Upper lobe of left lung (tissue), 6 donors: ENCODE measurements around the gene ITPR1. TPM values are rescaled to one million over a fixed set of nuclear protein-coding genes. Genes with fewer than 3 reads are reported as not detected.

Experiments
- ATAC-seq, 2 donors: fragments of 200-7000 bp; cut with Tn5 transposase; one replicate each; pipeline ENCODE4 v1.9.1; 2022; ENCODE audit warnings: mild to moderate bottlenecking in 2 of 2, moderate library complexity in 2 of 2; ENCODE audit not compliant: low FRiP score in 2 of 2
- DNase-seq, 2 donors: peaks; one replicate each; pipeline ENCODE4 v3.0.0-alpha.2; 2019 to 2020
- H3K27ac ChIP-seq, 4 donors: fragments of 200-600 bp; sonication (generic); one replicate each; pipeline ENCODE4 v1.5.1; 2016 to 2019
- H3K27me3 ChIP-seq, 4 donors: fragments of 200-600 bp; sonication (generic); one replicate each; pipeline ENCODE4 v1.5.1; 2017 to 2019
- H3K36me3 ChIP-seq, 4 donors: fragments of 200-600 bp; sonication (generic); one replicate each; pipeline ENCODE4 v1.5.1; 2016 to 2019
- H3K4me1 ChIP-seq, 4 donors: fragments of 200-600 bp; sonication (generic); one replicate each; pipeline ENCODE4 v1.5.1; 2018 to 2019
- H3K4me3 ChIP-seq, 4 donors: fragments of 200-600 bp; sonication (generic); one replicate each; pipeline ENCODE4 v1.5.1; 2017 to 2019; ENCODE audit warnings: mild to moderate bottlenecking in 2 of 4, moderate library complexity in 1 of 4
- H3K9me3 ChIP-seq, 4 donors: fragments of 200-600 bp; sonication (generic); one replicate each; pipeline ENCODE4 v1.5.1; 2018 to 2019
- EP300 ChIP-seq, 4 donors: sonication (generic); formaldehyde crosslinking; IDR thresholded peaks; one replicate each; pipeline ENCODE4 v1.5.1; 2017; ENCODE audit warnings: antibody characterized with exemption in 4 of 4, control low read depth in 2 of 4
- POLR2A ChIP-seq, 4 donors: fragments of 450-650 bp; IDR thresholded peaks; one replicate each; pipeline ENCODE4 v1.5.1; 2016 to 2017; ENCODE audit warnings: antibody characterized with exemption in 4 of 4, mild to moderate bottlenecking in 2 of 4
- POLR2AphosphoS5 ChIP-seq, 2 donors: sonication (generic); formaldehyde crosslinking; IDR thresholded peaks; one replicate each; pipeline ENCODE4 v1.5.1; 2017; ENCODE audit warnings: antibody characterized with exemption in 2 of 2
- WGBS, 2 donors: methylation state at CpG; one replicate each; pipeline ENCODE4 v1.1.5; 2017 to 2018; 5-methylcytosine and 5-hydroxymethylcytosine counted together
- total RNA-seq, 6 donors: library from RNA; depleted of rRNA in 4 of 6; stranded (reverse); fragments of >200 nt in 4 of 6; gene quantifications; one replicate each; pipeline versions ENCODE4 v1.1.0 to v1.2.1, GENCODE V29; 2016 to 2021
- TF ChIP-seq, protein P1 (sequence below), 6 experiments: fragments of 450-650 bp in 4 of 6; fragments of 200-600 bp in 2 of 6; sonication (generic) in 2 of 6; IDR thresholded peaks; one replicate each; pipeline ENCODE4 v1.5.1; 2016 to 2019; ENCODE audit warnings: antibody characterized with exemption in 6 of 6
- donor health status: DM: no; HTN: no; CAD: no; lungs with moderate emphysema.
- donor health status: DM: no; HTN: yes; CAD: no; lungs with severe emphysema.

ITPR1 gene
- total RNA-seq, 6 donors from 2014 or later = 55.5 to 136 (median 66.2) TPM

DNA sequence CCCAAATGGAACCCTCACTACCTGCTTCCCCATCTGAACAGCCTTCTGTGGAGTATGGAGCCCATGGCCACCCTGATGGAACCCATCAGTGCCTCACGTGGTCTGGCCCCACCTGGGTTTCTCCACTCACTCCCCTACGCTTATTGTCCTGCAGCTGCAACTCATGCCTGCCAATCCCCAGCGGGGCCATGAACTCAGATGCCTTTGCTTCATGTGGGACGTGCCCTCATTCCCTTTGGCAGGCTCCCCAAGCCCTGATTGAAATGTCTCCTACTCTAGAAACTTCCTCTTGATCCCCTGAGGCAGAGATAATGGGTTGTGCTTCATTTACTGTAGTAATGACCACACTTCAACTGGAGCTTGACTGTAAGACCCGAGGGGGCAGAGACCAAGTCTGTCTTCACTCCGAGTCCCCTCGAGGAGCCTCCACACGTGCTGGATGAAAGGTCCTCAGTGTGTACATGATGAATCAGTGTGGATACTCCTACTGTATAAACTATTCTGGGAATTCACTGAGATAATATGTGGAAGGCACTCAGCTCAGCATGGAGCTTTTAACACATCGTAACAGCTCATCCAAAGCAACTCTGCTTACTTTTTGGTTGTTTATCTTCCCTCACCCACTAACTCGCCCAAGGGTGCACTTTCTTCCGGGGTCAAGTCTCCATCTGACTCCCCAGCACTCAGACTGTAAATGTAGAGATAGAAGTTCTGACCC lies 253.3 kb downstream of the ITPR1 start:
- H3K4me3 ChIP-seq = no peak overlapping the region
- H3K27ac ChIP-seq = no peak overlapping the region
- no peaks in the 10 kb centered on the region for H3K36me3 ChIP-seq
- TF ChIP-seq, protein P1, sequence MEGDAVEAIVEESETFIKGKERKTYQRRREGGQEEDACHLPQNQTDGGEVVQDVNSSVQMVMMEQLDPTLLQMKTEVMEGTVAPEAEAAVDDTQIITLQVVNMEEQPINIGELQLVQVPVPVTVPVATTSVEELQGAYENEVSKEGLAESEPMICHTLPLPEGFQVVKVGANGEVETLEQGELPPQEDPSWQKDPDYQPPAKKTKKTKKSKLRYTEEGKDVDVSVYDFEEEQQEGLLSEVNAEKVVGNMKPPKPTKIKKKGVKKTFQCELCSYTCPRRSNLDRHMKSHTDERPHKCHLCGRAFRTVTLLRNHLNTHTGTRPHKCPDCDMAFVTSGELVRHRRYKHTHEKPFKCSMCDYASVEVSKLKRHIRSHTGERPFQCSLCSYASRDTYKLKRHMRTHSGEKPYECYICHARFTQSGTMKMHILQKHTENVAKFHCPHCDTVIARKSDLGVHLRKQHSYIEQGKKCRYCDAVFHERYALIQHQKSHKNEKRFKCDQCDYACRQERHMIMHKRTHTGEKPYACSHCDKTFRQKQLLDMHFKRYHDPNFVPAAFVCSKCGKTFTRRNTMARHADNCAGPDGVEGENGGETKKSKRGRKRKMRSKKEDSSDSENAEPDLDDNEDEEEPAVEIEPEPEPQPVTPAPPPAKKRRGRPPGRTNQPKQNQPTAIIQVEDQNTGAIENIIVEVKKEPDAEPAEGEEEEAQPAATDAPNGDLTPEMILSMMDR (IDR thresholded peaks at IDR 0.05) = no peak
- no peak for TF ChIP-seq EP300 (IDR thresholded peaks at IDR 0.05)
- TF ChIP-seq POLR2AphosphoS5 (IDR thresholded peaks at IDR 0.05) = no peak
- 83 to 89% methylated on average over 11 of the region's 11 CpGs for WGBS, 2 donors
- H3K4me1 ChIP-seq = peaks cover 26 to 39% (median 34%) of the 10 kb centered on the region in 4 donors
- no peaks in the 10 kb centered on the region for H3K27me3 ChIP-seq
- H3K9me3 ChIP-seq = no peaks in the 10 kb centered on the region
- DNase-seq = no peak
- ATAC-seq = no peak

- Histone ChIP-seq H3K4me1 (peaks cover 20 to 37% (median 30%) of the 10 kb centered on the region in 4 donors), H3K4me3 (no peak overlapping the region), H3K27ac (no peak overlapping the region), H3K9me3 (no peaks in the 10 kb centered on the region), H3K36me3 (no peaks in the 10 kb centered on the region), H3K27me3 (no peaks in the 10 kb centered on the region)
- 78 to 96% methylated on average over 1 of the region's 1 CpG for WGBS, 2 donors
- DNase-seq (no peak), ATAC-seq (no peak)
- TF ChIP-seq EP300 (IDR thresholded peaks at IDR 0.05) = no peak
- TF ChIP-seq POLR2AphosphoS5 (IDR thresholded peaks at IDR 0.05) = no peak
- TF ChIP-seq, protein P1 (IDR thresholded peaks at IDR 0.05) = no peak
- TF ChIP-seq POLR2A (IDR thresholded peaks at IDR 0.05) = no peak
These were observed 255.0 kb downstream of the ITPR1 start for GRCh38 chr3:4748127-4748526.

- ATAC-seq = no peak
- Histone ChIP-seq H3K4me3 (no peak overlapping the region), H3K27me3 (no peaks in the 10 kb centered on the region), H3K9me3 (no peaks in the 10 kb centered on the region), H3K36me3 (no peaks in the 10 kb centered on the region), H3K4me1 (peaks cover 20 to 37% (median 30%) of the 10 kb centered on the region in 4 donors), H3K27ac (no peak overlapping the region)
- no peak for DNase-seq
- WGBS, 2 donors = 84 to 89% methylated on average over 16 of the region's 16 CpGs
- TF ChIP-seq POLR2A (IDR thresholded peaks at IDR 0.05) (no peak), POLR2AphosphoS5 (IDR thresholded peaks at IDR 0.05) (no peak), EP300 (IDR thresholded peaks at IDR 0.05) (no peak)
- TF ChIP-seq, protein P1 (IDR thresholded peaks at IDR 0.05) = no peak
These were observed 255.7 kb downstream of the ITPR1 start for GRCh38 chr3:4748701-4749378.

GRCh38 chr3:4749567-4750002 lies 256.4 kb downstream of the ITPR1 start:
- no peak overlapping the region for H3K4me3 ChIP-seq
- DNase-seq (no peak), ATAC-seq (no peak)
- peaks cover 20 to 34% (median 28%) of the 10 kb centered on the region in 4 donors for H3K4me1 ChIP-seq
- H3K36me3 ChIP-seq = no peaks in the 10 kb centered on the region
- TF ChIP-seq, protein P1 (IDR thresholded peaks at IDR 0.05) = no peak
- TF ChIP-seq POLR2A (IDR thresholded peaks at IDR 0.05) (no peak), EP300 (IDR thresholded peaks at IDR 0.05) (no peak), POLR2AphosphoS5 (IDR thresholded peaks at IDR 0.05) (no peak)
- no peaks in the 10 kb centered on the region for H3K27me3 ChIP-seq
- 88 to 93% methylated on average over 5 of the region's 5 CpGs for WGBS, 2 donors
- peak overlapping the region in 1 of 4 donors; percentile 74 for H3K27ac ChIP-seq
- H3K9me3 ChIP-seq = no peaks in the 10 kb centered on the region
